Activated T-cell treated with anti-CD3 and anti-CD28 coated beads, Interleukin-2, amount 50 U/mL, for 4 hours (primary cell): ENCODE data around the gene SDSL. TPM values are rescaled to one million over a fixed set of nuclear protein-coding genes. Genes with fewer than 3 reads are reported as not detected.

Source experiments
- ATAC-seq, 2 donors: fragments of 200-7000 bp; cut with Tn5 transposase; one replicate each; pipeline ENCODE4 v1.10.0; 2021
- DNase-seq: peaks from one replicate; pipeline ENCODE4 v3.0.0-alpha.2; 2020
- H3K27me3 Mint-ChIP-seq: one replicate; pipeline ENCODE4 v1.8.0; 2021; ENCODE audit warnings: low read depth, mixed read lengths
- H3K36me3 Mint-ChIP-seq: one replicate; pipeline ENCODE4 v1.8.0; 2022; ENCODE audit warnings: mixed read lengths; ENCODE audit not compliant: insufficient read depth
- H3K4me1 Mint-ChIP-seq: one replicate; pipeline ENCODE4 v1.8.0; 2021; ENCODE audit warnings: low read depth, mixed read lengths
- H3K4me3 Mint-ChIP-seq: one replicate; pipeline ENCODE4 v1.8.0; 2021; ENCODE audit warnings: mild to moderate bottlenecking, moderate library complexity, mixed read lengths
- H3K9me3 Mint-ChIP-seq: one replicate; pipeline ENCODE4 v1.8.0; 2021; ENCODE audit warnings: mixed read lengths
- total RNA-seq, 3 donors: library from RNA; stranded (reverse); gene quantifications; one replicate each; pipeline ENCODE4 v1.2.1, GENCODE V29; 2021

Gene SDSL
- total RNA-seq, 3 donors from 2014 or later: 0.46 TPM; not detected in 2

- ATAC-seq (no peak), DNase-seq (no peak)
- Mint-ChIP-seq H3K9me3 (peaks cover 5% of the 10 kb centered on the region), H3K36me3 (no peaks in the 10 kb centered on the region), H3K27me3 (peaks cover 31% of the 10 kb centered on the region), H3K4me3 (no peak overlapping the region), H3K4me1 (no peaks in the 10 kb centered on the region)
These were observed 19.0 kb downstream of the SDSL start for GRCh38 chr12:113440947-113441782.

GRCh38 chr12:113443030-113443539 is 20.9 kb downstream of the SDSL start:
- ATAC-seq: no peak
- Mint-ChIP-seq H3K27me3 (peaks cover 41% of the 10 kb centered on the region), H3K36me3 (no peaks in the 10 kb centered on the region), H3K4me3 (no peak overlapping the region), H3K4me1 (no peaks in the 10 kb centered on the region), H3K9me3 (peaks cover 5% of the 10 kb centered on the region)
- DNase-seq: no peak

GRCh38 chr12:113445544-113446171 is 23.5 kb downstream of the SDSL start:
- no peak for ATAC-seq
- DNase-seq: no peak
- H3K27me3 Mint-ChIP-seq: peaks cover 32% of the 10 kb centered on the region
- no peaks in the 10 kb centered on the region for H3K4me1 Mint-ChIP-seq
- no peak overlapping the region for H3K4me3 Mint-ChIP-seq
- no peaks in the 10 kb centered on the region for H3K36me3 Mint-ChIP-seq
- peaks cover 5% of the 10 kb centered on the region for H3K9me3 Mint-ChIP-seq

DNA sequence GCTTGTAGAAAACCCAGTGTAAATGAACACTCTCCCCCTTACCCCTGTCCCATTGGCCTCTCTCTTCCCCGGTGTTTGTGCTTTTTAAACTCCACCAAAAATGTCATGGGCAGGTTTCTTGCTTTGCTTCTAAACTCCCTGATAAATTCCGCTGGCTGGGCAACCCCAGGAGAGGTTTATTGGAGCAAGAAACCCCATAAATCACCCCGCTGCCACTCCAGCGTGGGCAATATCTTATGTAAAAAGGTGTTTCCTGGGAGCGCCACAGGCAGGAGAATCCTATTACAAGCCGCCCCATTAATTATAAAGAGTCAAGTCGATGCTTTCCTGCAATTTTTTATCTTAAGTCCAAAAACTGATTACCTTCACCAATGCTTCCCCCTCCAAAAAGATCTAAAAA is 26.7 kb downstream of the SDSL start:
- peaks cover 22% of the 10 kb centered on the region for H3K27me3 Mint-ChIP-seq
- H3K4me3 Mint-ChIP-seq: no peak overlapping the region
- H3K4me1 Mint-ChIP-seq: no peaks in the 10 kb centered on the region
- ATAC-seq (no peak), DNase-seq (no peak)
- peaks cover 5% of the 10 kb centered on the region for H3K9me3 Mint-ChIP-seq
- H3K36me3 Mint-ChIP-seq: no peaks in the 10 kb centered on the region

DNA sequence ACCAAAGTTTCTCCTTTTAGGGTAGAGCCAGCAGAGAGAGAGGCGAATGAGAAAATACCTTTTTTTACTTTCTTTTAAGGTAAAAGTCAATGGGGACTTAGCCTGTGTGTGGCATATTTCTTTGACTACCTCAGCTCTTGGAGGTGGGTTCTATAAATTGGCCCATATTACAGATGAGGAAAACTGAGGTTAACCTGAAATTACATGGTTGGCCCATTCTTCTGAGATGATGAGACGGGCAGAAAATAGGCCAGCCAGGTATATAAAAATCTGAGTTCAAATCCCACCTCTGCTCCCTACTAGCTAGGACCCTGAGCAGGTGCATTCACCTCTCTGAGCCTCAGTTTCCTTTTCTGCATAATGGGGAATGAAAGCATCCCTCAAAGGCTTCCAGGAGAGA is 27.1 kb downstream of the SDSL start:
- peaks cover 5% of the 10 kb centered on the region for H3K9me3 Mint-ChIP-seq
- H3K4me3 Mint-ChIP-seq: no peak overlapping the region
- no peaks in the 10 kb centered on the region for H3K4me1 Mint-ChIP-seq
- DNase-seq (no peak), ATAC-seq (no peak)
- peaks cover 25% of the 10 kb centered on the region for H3K27me3 Mint-ChIP-seq
- H3K36me3 Mint-ChIP-seq: no peaks in the 10 kb centered on the region

DNA sequence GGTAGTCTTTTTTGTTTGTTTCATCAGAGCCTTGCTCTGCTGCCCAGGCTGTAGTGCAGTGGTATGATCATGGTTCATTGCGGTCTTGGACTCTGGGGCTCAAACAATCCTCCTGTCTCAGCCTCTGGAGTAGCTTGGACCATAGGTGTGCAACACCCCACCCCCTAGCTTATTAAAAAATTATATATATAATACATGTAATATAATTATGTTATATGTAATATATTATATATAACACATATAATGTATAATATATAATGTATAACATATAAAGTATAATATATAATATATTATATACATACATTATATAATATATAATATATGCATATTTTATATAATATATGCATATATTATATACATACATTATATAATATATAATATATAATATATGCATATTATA is 27.7 kb downstream of the SDSL start:
- ATAC-seq: no peak
- H3K4me3 Mint-ChIP-seq: no peak overlapping the region
- no peaks in the 10 kb centered on the region for H3K36me3 Mint-ChIP-seq
- no peaks in the 10 kb centered on the region for H3K4me1 Mint-ChIP-seq
- no peak for DNase-seq
- peaks cover 25% of the 10 kb centered on the region for H3K27me3 Mint-ChIP-seq
- peaks cover 4% of the 10 kb centered on the region for H3K9me3 Mint-ChIP-seq

DNA sequence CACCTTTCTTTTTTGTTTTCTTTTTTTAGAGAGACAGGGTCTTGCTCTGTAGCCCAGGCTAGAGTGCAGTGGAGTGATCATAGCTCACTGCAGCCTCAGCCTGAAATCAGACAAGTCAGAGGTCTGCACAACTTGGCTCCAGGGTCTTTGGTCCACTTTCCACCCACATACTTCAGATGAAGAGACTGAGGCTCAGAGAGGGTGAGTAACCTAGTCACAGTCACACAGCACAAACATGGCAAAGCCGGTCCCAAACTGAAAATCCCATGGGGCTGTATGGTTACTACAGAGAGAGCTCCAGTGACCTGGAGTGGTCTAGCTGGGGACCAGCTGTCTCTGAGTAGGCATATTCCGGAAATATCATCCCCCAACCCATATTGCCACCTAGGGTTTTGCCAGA is 30.3 kb downstream of the SDSL start:
- no peak for DNase-seq
- Mint-ChIP-seq H3K4me3 (no peak overlapping the region), H3K36me3 (no peaks in the 10 kb centered on the region), H3K4me1 (no peaks in the 10 kb centered on the region), H3K9me3 (no peaks in the 10 kb centered on the region), H3K27me3 (peaks cover 14% of the 10 kb centered on the region)
- no peak for ATAC-seq

GRCh38 chr12:113453330-113453729 is 31.1 kb downstream of the SDSL start:
- Mint-ChIP-seq H3K36me3 (no peaks in the 10 kb centered on the region), H3K9me3 (no peaks in the 10 kb centered on the region), H3K4me1 (no peaks in the 10 kb centered on the region), H3K27me3 (peaks cover 14% of the 10 kb centered on the region), H3K4me3 (no peak overlapping the region)
- ATAC-seq (no peak), DNase-seq (no peak)

- ATAC-seq (no peak), DNase-seq (no peak)
- no peaks in the 10 kb centered on the region for H3K4me1 Mint-ChIP-seq
- H3K4me3 Mint-ChIP-seq: no peak overlapping the region
- H3K27me3 Mint-ChIP-seq: peaks cover 37% of the 10 kb centered on the region
- H3K9me3 Mint-ChIP-seq: no peaks in the 10 kb centered on the region
- no peaks in the 10 kb centered on the region for H3K36me3 Mint-ChIP-seq
These were observed 34.0 kb downstream of the SDSL start for GRCh38 chr12:113456199-113456598.

- H3K27me3 Mint-ChIP-seq: peaks cover 42% of the 10 kb centered on the region
- no peaks in the 10 kb centered on the region for H3K36me3 Mint-ChIP-seq
- H3K4me1 Mint-ChIP-seq: no peaks in the 10 kb centered on the region
- H3K9me3 Mint-ChIP-seq: no peaks in the 10 kb centered on the region
- no peak overlapping the region for H3K4me3 Mint-ChIP-seq
- ATAC-seq (no peak), DNase-seq (no peak)
These were observed 34.6 kb downstream of the SDSL start for GRCh38 chr12:113456761-113457160.

DNA sequence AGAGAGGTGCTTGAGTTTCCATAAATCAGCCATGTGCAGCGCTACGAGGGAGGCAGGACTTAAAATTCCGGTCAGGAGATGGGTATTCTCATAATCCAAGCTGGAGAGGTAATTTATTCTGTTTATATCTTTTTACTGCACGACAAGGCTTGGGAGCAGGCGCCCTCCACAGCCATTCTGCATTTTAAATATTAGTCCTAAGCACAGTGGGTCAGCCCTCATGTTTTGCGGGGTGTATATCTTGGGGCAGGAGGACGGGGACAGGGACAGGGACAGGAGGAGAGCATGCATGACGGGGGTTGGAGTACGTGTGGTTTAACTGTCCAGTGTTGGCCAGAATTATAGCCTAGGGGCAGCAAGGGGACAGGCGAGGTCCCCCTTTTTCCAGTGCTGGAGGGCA is 35.0 kb downstream of the SDSL start:
- Mint-ChIP-seq H3K4me3 (no peak overlapping the region), H3K27me3 (peaks cover 47% of the 10 kb centered on the region), H3K9me3 (no peaks in the 10 kb centered on the region), H3K36me3 (no peaks in the 10 kb centered on the region), H3K4me1 (no peaks in the 10 kb centered on the region)
- DNase-seq (no peak), ATAC-seq (no peak)

DNA sequence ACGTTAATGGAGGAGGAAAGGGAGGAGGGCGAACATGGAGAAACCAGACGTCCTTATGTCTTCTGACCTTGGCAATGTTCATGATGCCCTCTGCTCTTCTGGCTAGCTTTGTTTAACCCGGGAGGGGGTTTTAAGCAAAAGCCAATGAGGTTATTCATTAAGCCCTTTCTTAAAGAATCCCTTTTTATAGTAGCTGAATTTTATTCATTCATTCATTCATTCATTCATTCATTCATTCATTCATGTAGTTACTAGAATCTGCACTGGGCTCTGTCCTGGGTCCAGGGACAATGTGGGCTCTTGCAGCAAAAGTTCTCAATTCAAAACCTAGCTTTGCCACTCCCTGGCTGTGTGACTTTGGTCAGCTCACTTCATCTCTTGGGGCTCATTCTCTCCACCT is 35.5 kb downstream of the SDSL start:
- peaks cover 51% of the 10 kb centered on the region for H3K27me3 Mint-ChIP-seq

DNA sequence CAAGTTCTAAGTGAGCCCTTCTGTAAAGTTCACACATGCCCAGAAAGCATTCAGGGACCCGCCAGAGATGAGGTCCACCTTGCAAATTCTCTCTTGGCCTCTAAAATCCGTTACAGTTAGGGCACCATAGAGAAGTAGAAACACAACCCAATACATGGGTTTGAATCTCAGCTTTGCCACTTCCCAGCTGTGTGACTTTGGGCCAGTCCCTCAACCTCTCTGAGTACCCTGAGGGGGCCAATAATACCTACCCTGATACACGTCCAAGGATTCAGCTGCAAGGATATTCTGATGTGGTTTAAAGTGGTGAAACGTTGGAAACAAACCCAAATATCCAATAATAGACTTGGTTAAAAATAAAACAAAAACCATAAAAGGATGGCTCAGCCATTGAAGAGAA is 37.8 kb downstream of the SDSL start:
- H3K9me3 Mint-ChIP-seq: no peaks in the 10 kb centered on the region
- DNase-seq (no peak), ATAC-seq (no peak)
- H3K36me3 Mint-ChIP-seq: no peaks in the 10 kb centered on the region
- H3K4me3 Mint-ChIP-seq: no peak overlapping the region
- H3K27me3 Mint-ChIP-seq: peaks cover 64% of the 10 kb centered on the region
- peaks cover 14% of the 10 kb centered on the region for H3K4me1 Mint-ChIP-seq

More for the DNA sequence above, 35.5 kb downstream of the SDSL start:
- Mint-ChIP-seq H3K4me1 (peaks cover 3% of the 10 kb centered on the region), H3K36me3 (no peaks in the 10 kb centered on the region), H3K4me3 (no peak overlapping the region), H3K9me3 (no peaks in the 10 kb centered on the region)
- DNase-seq (no peak), ATAC-seq (no peak)

GRCh38 chr12:113461666-113462065 is 39.5 kb downstream of the SDSL start:
- H3K36me3 Mint-ChIP-seq: no peaks in the 10 kb centered on the region
- H3K9me3 Mint-ChIP-seq: no peaks in the 10 kb centered on the region
- no peak overlapping the region for H3K4me3 Mint-ChIP-seq
- ATAC-seq: no peak
- peaks cover 18% of the 10 kb centered on the region for H3K4me1 Mint-ChIP-seq
- peaks cover 72% of the 10 kb centered on the region for H3K27me3 Mint-ChIP-seq
- DNase-seq: no peak
